K562 (cell line): ENCODE results near the gene BMPER. TPM values are rescaled to one million over a fixed set of nuclear protein-coding genes. Genes with fewer than 3 reads are reported as not detected.

Experiments used
- ATAC-seq: fragments of 200-7000 bp; cut with Tn5 transposase; 3 replicates; pipeline ENCODE4 v1.9.1; 2020; ENCODE audit warnings: moderate library complexity
- BruUV-seq: library from RNA; stranded (reverse); fragments of 400-500 nt; replicated peaks from 2 replicates; lab custom pipeline; 2021; lab: Mats Ljungman, UMichigan
- CTCF ChIA-PET: fragments of 300-600 bp; formaldehyde crosslinking; extraction: SDS; loops from one replicate; lab custom pipeline; 2021; ENCODE audit warnings: low intra/inter-chr PET ratio; lab: Yijun Ruan, JAX
- POLR2A ChIA-PET: fragments of 300-600, 350-650 bp; sonication (Branson Sonifier 250); formaldehyde crosslinking; extraction: SDS; loops from one replicate; lab custom pipeline; 2021; ENCODE audit warnings: antibody characterized with exemption, inconsistent platforms; lab: Yijun Ruan, JAX
- DNase-seq, 4 experiments: peaks; one replicate each; pipeline versions ENCODE4 v3.0.0 to v3.0.0-alpha.2; 2011 to 2018; ENCODE audit warnings: low spot score in 3 of 4, mixed read lengths in 3 of 4; ENCODE audit errors: extremely low read depth in 1 of 4
- FAIRE-seq: peaks from 2 replicates; lab custom pipeline; 2011; peaks lifted over from hg19 to GRCh38; lab: Jason Lieb, UNC
- H2AFZ ChIP-seq: 2 replicates; pipeline ENCODE4 v1.6.0; 2011; ENCODE audit warnings: low read depth, low read length, control low read depth, inconsistent platforms
- H3K27ac ChIP-seq: fragments of 200-600 bp; 3 replicates; pipeline ENCODE4 v1.8.0; 2011; ENCODE audit warnings: low read depth, mild to moderate bottlenecking, control low read depth, inconsistent platforms, low read length, moderate library complexity, mixed read lengths; ENCODE audit errors: extremely low read depth
- H3K27me3 ChIP-seq, 2 experiments: fragments of 300-600 bp in 1 of 2; 2 replicates in 1 of 2; 3 replicates in 1 of 2; pipeline versions ENCODE4 v1.6.0 to v1.8.0; 2011; ENCODE audit warnings: inconsistent platforms in 2 of 2, low read length in 2 of 2, mild to moderate bottlenecking in 1 of 2, mixed read lengths in 1 of 2, moderate library complexity in 1 of 2; ENCODE audit not compliant: control insufficient read depth in 2 of 2, insufficient read depth in 2 of 2
- H3K36me3 ChIP-seq: fragments of 300-600 bp; 3 replicates; pipeline ENCODE4 v1.8.0; 2011; ENCODE audit warnings: mild to moderate bottlenecking, low read length, inconsistent platforms; ENCODE audit not compliant: control insufficient read depth, insufficient read depth
- H3K4me1 ChIP-seq, 2 experiments: fragments of 200-600 bp in 1 of 2; replicated peaks in 1 of 2; 2 replicates in 1 of 2; 3 replicates in 1 of 2; pipeline versions ENCODE4 v1.5.1 to v1.8.0; 2011; ENCODE audit warnings: inconsistent platforms in 2 of 2, low read length in 2 of 2, mild to moderate bottlenecking in 1 of 2, mixed read lengths in 1 of 2, moderate library complexity in 1 of 2; ENCODE audit not compliant: control insufficient read depth in 2 of 2, insufficient read depth in 2 of 2
- H3K4me2 ChIP-seq: 2 replicates; pipeline ENCODE4 v1.6.1; 2011; ENCODE audit warnings: low read length, control low read depth, inconsistent platforms, mixed read lengths; ENCODE audit not compliant: insufficient read depth
- H3K4me3 ChIP-seq: fragments of 200-600 bp; sonication (generic), shearing (Covaris generic); 2 replicates; pipeline ENCODE4 v1.5.1; 2016; ENCODE audit warnings: control low read depth, inconsistent platforms
- H3K79me2 ChIP-seq: fragments of 200-600 bp; 3 replicates; pipeline ENCODE4 v1.8.0; 2011; ENCODE audit warnings: low read length, inconsistent platforms; ENCODE audit not compliant: control insufficient read depth, insufficient read depth
- H3K9ac ChIP-seq, 2 experiments: 2 replicates each; pipeline versions ENCODE4 v1.6.0 to v1.6.1; 2011; ENCODE audit warnings: low read depth in 2 of 2, low read length in 2 of 2, control low read depth in 1 of 2, inconsistent platforms in 1 of 2, mild to moderate bottlenecking in 1 of 2, mixed read lengths in 1 of 2; ENCODE audit not compliant: insufficient read depth in 1 of 2
- H3K9me1 ChIP-seq: one replicate; pipeline ENCODE4 v1.6.0; 2011; ENCODE audit warnings: inconsistent platforms, mild to moderate bottlenecking, low read length, moderate library complexity; ENCODE audit not compliant: control insufficient read depth, insufficient read depth
- H3K9me3 ChIP-seq: replicated peaks from 2 replicates; pipeline ENCODE4 v1.5.1; 2011; ENCODE audit warnings: low read depth, low read length, inconsistent platforms; ENCODE audit not compliant: control insufficient read depth, insufficient read depth
- H4K20me1 ChIP-seq: replicated peaks from 2 replicates; pipeline ENCODE4 v1.6.1; 2011; ENCODE audit warnings: low read length, inconsistent platforms, mixed read lengths; ENCODE audit not compliant: control insufficient read depth, insufficient read depth
- BRF1 ChIP-seq: IDR thresholded peaks from 3 replicates; pipeline ENCODE4 v1.6.1; 2011; ENCODE audit warnings: borderline replicate concordance, mild to moderate bottlenecking; ENCODE audit not compliant: insufficient read length; ENCODE audit errors: extremely low read depth
- CREBBP ChIP-seq: IDR thresholded peaks from one replicate; pipeline ENCODE4 v1.6.1; 2012; ENCODE audit warnings: low read depth, mild to moderate bottlenecking, control low read depth, inconsistent platforms, low read length
- HNRNPLL ChIP-seq: fragments of 200-400 bp; formaldehyde crosslinking; IDR thresholded peaks from 2 replicates; pipeline ENCODE4 v1.6.1; 2017; ENCODE audit warnings: low read length, low read depth, mild to moderate bottlenecking; ENCODE audit not compliant: poor library complexity, severe bottlenecking
- KAT2B ChIP-seq: IDR thresholded peaks from one replicate; pipeline ENCODE4 v1.6.1; 2012; ENCODE audit warnings: low read depth, mild to moderate bottlenecking, control low read depth, inconsistent platforms, low read length, moderate library complexity
- MAFK ChIP-seq: IDR thresholded peaks from 2 replicates; pipeline ENCODE4 v1.6.1; 2011; ENCODE audit warnings: low read length, improper control_type of control experiment
- MCM2 ChIP-seq: fragments of 450-650 bp; IDR thresholded peaks from 2 replicates; pipeline ENCODE4 v1.6.1; 2017; ENCODE audit warnings: low read depth, mild to moderate bottlenecking
- MXI1 ChIP-seq: IDR thresholded peaks from 2 replicates; pipeline ENCODE4 v1.6.1; 2011; ENCODE audit warnings: low read depth, mild to moderate bottlenecking, improper control_type of control experiment, low read length
- PTRF ChIP-seq: fragments of 450-650 bp; IDR thresholded peaks from 2 replicates; pipeline ENCODE4 v1.6.1; 2016; ENCODE audit warnings: mild to moderate bottlenecking, missing genetic modification characterization, missing compliant biosample characterization
- SAP30 ChIP-seq: fragments of 200-600 bp; sonication (generic); IDR thresholded peaks from 2 replicates; pipeline ENCODE4 v1.6.1; 2012; ENCODE audit warnings: borderline replicate concordance, low read depth, mild to moderate bottlenecking, moderate library complexity, low read length, control low read depth, inconsistent platforms; ENCODE audit not compliant: insufficient read depth, poor library complexity, severe bottlenecking
- SP2 ChIP-seq: IDR thresholded peaks from 2 replicates; pipeline ENCODE4 v1.6.1; 2011; ENCODE audit warnings: mild to moderate bottlenecking, low read depth, low read length, moderate library complexity; ENCODE audit not compliant: poor library complexity, severe bottlenecking; ENCODE audit errors: extremely low read depth
- TAL1 ChIP-seq: fragments of 450-650 bp; IDR thresholded peaks from 2 replicates; pipeline ENCODE4 v1.6.1; 2016; ENCODE audit warnings: mild to moderate bottlenecking
- XRCC4 ChIP-seq: IDR thresholded peaks from one replicate; pipeline ENCODE4 v1.6.1; 2011; ENCODE audit not compliant: insufficient read depth, insufficient read length; ENCODE audit errors: extremely low read depth
- ZC3H11A ChIP-seq: IDR thresholded peaks from 2 replicates; pipeline ENCODE4 v1.6.1; 2012; ENCODE audit warnings: low read depth, low read length, improper control_type of control experiment
- ZNF778 ChIP-seq: fragments of 450-650 bp; formaldehyde crosslinking; IDR thresholded peaks from 2 replicates; pipeline ENCODE4 v1.4.0; 2020; ENCODE audit warnings: mild to moderate bottlenecking, moderate library complexity
- WGBS: fragments of 100-300 bp; shearing (Covaris generic); methylation state at CpG from one replicate; pipeline ENCODE4 v1.1.6; 2016; ENCODE audit warnings: low coverage, mixed read lengths; ENCODE audit not compliant: insufficient coverage; ENCODE audit errors: missing lambda C conversion rate; 5-methylcytosine and 5-hydroxymethylcytosine counted together
- in situ Hi-C: fragments of 300-500 bp; cut with MboI; formaldehyde crosslinking; loops from 4 replicates; pipeline ENCODE4 v1.15.0; 2018; ENCODE audit warnings: inconsistent platforms, mixed read lengths
- intact Hi-C: fragments of 100-400 bp; cut with micrococcal nuclease; formaldehyde crosslinking; loops from 2 replicates; pipeline ENCODE4 v1.14.2; 2022
- polyA plus RNA-seq, 8 experiments: library from polyadenylated mRNA; depleted of rRNA in 4 of 8; stranded (reverse) in 5 of 8; unstranded in 3 of 8; fragments of >200 nt; fragmentation: Nextera tagmentation in 2 of 8; fragmentation: Illumina TruSeq in 1 of 8; extraction: Ambion mirVana in 2 of 8; extraction: Trizol in 1 of 8; gene quantifications; 2 replicates each; pipeline versions ENCODE4 v1.2.1 to v1.2.3, GENCODE V29; 2011 to 2014; ENCODE audit warnings: inconsistent platforms in 1 of 8, missing spikeins in 1 of 8
- total RNA-seq, 7 experiments: library from RNA; depleted of rRNA in 6 of 7; stranded (reverse); fragments of >200 nt in 6 of 7; fragmentation: Illumina TruSeq in 2 of 7; extraction: Trizol in 2 of 7; gene quantifications; 2 replicates each; pipeline versions ENCODE4 v1.2.1 to v1.2.3, GENCODE V29; 2011 to 2021; ENCODE audit warnings: low replicate concordance in 1 of 7
- TF ChIP-seq, protein P1 (sequence below): fragments of 250-450 bp; sonication (Bioruptor Pico); IDR thresholded peaks from 2 replicates; pipeline ENCODE4 v1.4.0; 2020; ENCODE audit warnings: mild to moderate bottlenecking, moderate library complexity
- TF ChIP-seq, protein P2 (sequence below): sonication (generic); formaldehyde crosslinking; IDR thresholded peaks from 2 replicates; pipeline ENCODE4 v1.8.0; 2023; ENCODE audit warnings: mild to moderate bottlenecking, missing genetic modification reagents

Gene BMPER
- total and polyA plus RNA-seq, 9 of the 15 experiments (the other 6 are each of a cell fraction or from before 2014, with no cell fraction given): not detected

DNA sequence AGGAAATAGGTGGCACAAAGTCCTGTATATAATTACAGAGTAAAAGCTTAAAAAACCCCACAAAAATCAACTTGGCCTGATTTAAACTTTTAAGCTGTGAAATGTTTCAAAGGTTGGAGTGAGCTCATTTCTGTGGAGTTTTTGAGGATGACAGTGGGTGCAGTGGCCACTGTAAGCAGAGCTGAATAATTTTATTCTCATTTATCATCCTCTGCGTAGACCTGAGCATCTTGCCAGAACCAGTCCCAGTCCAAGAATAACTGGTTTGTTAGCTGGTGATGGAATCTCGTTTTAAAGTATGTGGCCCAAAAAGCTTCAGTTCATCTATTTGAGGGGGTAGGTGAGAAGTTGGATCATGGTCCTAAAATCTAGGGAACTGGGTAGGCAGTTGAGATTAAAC lies 4.4 kb downstream of the BMPER start:
- H2AFZ ChIP-seq: no peak overlapping the region
- no peak overlapping the region for H3K4me2 ChIP-seq
- H3K36me3 ChIP-seq: no peaks in the 10 kb centered on the region
- ChIA-PET CTCF (no interaction called here), POLR2A (interaction anchor here (0.8 to 1.0 kb wide), 2 partner anchors 12 to 1838 kb away, joined by 3 read pairs; no protein-coding TSS in a partner anchor)
- H3K9me3 ChIP-seq: no peaks in the 10 kb centered on the region
- no peak overlapping the region for H3K4me3 ChIP-seq
- peaks cover 0 to 3% of the 10 kb centered on the region in 2 experiments; a peak in 2 of 5 replicates for H3K27me3 ChIP-seq
- intact Hi-C loops (no loop called here), in situ Hi-C loops (no loop called here)
- H3K79me2 ChIP-seq: no peaks in the 10 kb centered on the region
- H3K9me1 ChIP-seq: no peaks in the 10 kb centered on the region
- H3K4me1 ChIP-seq: peaks cover 0 to 4% of the 10 kb centered on the region in 2 experiments; a peak in 2 of 5 replicates
- H3K27ac ChIP-seq: no peak overlapping the region
- BruUV-seq: no TSS peak
- ATAC-seq (no peak), FAIRE-seq (no peak), DNase-seq (no peak)
- WGBS: 0% methylated on average over 2 of the region's 2 CpGs
- H4K20me1 ChIP-seq: no peaks in the 10 kb centered on the region
- no peak overlapping the region for H3K9ac ChIP-seq
- TF ChIP-seq ZNF778 (CRISPR knock-in tag) (no peak), TAL1 (no peak), HNRNPLL (no peak), MAFK (no peak), PTRF (tag) (no peak), CREBBP (no peak), XRCC4 (no peak), SP2 (no peak), ZC3H11A (no peak), KAT2B (no peak), MCM2 (no peak), SAP30 (no peak), MXI1 (no peak), BRF1 (no peak)
- TF ChIP-seq, protein P1, sequence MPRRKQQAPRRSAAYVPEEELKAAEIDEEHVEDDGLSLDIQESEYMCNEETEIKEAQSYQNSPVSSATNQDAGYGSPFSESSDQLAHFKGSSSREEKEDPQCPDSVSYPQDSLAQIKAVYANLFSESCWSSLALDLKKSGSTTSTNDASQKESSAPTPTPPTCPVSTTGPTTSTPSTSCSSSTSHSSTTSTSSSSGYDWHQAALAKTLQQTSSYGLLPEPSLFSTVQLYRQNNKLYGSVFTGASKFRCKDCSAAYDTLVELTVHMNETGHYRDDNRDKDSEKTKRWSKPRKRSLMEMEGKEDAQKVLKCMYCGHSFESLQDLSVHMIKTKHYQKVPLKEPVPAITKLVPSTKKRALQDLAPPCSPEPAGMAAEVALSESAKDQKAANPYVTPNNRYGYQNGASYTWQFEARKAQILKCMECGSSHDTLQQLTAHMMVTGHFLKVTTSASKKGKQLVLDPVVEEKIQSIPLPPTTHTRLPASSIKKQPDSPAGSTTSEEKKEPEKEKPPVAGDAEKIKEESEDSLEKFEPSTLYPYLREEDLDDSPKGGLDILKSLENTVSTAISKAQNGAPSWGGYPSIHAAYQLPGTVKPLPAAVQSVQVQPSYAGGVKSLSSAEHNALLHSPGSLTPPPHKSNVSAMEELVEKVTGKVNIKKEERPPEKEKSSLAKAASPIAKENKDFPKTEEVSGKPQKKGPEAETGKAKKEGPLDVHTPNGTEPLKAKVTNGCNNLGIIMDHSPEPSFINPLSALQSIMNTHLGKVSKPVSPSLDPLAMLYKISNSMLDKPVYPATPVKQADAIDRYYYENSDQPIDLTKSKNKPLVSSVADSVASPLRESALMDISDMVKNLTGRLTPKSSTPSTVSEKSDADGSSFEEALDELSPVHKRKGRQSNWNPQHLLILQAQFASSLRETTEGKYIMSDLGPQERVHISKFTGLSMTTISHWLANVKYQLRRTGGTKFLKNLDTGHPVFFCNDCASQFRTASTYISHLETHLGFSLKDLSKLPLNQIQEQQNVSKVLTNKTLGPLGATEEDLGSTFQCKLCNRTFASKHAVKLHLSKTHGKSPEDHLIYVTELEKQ (CRISPR knock-in tag): no peak
- TF ChIP-seq, protein P2, sequence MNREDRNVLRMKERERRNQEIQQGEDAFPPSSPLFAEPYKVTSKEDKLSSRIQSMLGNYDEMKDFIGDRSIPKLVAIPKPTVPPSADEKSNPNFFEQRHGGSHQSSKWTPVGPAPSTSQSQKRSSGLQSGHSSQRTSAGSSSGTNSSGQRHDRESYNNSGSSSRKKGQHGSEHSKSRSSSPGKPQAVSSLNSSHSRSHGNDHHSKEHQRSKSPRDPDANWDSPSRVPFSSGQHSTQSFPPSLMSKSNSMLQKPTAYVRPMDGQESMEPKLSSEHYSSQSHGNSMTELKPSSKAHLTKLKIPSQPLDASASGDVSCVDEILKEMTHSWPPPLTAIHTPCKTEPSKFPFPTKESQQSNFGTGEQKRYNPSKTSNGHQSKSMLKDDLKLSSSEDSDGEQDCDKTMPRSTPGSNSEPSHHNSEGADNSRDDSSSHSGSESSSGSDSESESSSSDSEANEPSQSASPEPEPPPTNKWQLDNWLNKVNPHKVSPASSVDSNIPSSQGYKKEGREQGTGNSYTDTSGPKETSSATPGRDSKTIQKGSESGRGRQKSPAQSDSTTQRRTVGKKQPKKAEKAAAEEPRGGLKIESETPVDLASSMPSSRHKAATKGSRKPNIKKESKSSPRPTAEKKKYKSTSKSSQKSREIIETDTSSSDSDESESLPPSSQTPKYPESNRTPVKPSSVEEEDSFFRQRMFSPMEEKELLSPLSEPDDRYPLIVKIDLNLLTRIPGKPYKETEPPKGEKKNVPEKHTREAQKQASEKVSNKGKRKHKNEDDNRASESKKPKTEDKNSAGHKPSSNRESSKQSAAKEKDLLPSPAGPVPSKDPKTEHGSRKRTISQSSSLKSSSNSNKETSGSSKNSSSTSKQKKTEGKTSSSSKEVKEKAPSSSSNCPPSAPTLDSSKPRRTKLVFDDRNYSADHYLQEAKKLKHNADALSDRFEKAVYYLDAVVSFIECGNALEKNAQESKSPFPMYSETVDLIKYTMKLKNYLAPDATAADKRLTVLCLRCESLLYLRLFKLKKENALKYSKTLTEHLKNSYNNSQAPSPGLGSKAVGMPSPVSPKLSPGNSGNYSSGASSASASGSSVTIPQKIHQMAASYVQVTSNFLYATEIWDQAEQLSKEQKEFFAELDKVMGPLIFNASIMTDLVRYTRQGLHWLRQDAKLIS (CRISPR knock-in tag): no peak
